Transverse colon (tissue), 4 donors: ENCODE data around the gene E2F4. TPM values are rescaled to one million over a fixed set of nuclear protein-coding genes. Genes with fewer than 3 reads are reported as not detected.

ENCODE experiments used
- DNase-seq: peaks from one replicate; pipeline ENCODE4 v3.0.0-alpha.2; 2019
- H3K27ac ChIP-seq, 4 donors: fragments of 200-600 bp; sonication (generic); 2 replicates each; pipeline ENCODE4 v1.5.1; 2016 to 2018; ENCODE audit warnings: inconsistent platforms in 4 of 4
- H3K27me3 ChIP-seq: fragments of 200-600 bp; sonication (generic); 2 replicates; pipeline ENCODE4 v1.5.1; 2017; ENCODE audit warnings: inconsistent platforms
- H3K36me3 ChIP-seq, 4 donors: fragments of 200-600 bp; sonication (generic); 2 replicates each; pipeline ENCODE4 v1.5.1; 2017 to 2019; ENCODE audit warnings: inconsistent platforms in 4 of 4
- H3K4me1 ChIP-seq, 4 donors: fragments of 200-600 bp; sonication (generic); 2 replicates each; pipeline ENCODE4 v1.5.1; 2017 to 2020; ENCODE audit warnings: inconsistent platforms in 4 of 4
- H3K4me3 ChIP-seq, 4 donors: fragments of 200-600 bp; sonication (generic); 1 replicate in 1 of 4; 2 replicates in 3 of 4; pipeline versions ENCODE4 v1.5.1 to v1.6.1; 2017 to 2019; ENCODE audit warnings: inconsistent platforms in 4 of 4
- H3K9me3 ChIP-seq, 2 donors: fragments of 200-600 bp; sonication (generic); 2 replicates each; pipeline ENCODE4 v1.5.1; 2017 to 2019; ENCODE audit warnings: inconsistent platforms in 2 of 2
- EP300 ChIP-seq: sonication (generic); formaldehyde crosslinking; IDR thresholded peaks from one replicate; pipeline ENCODE4 v1.6.1; 2017; ENCODE audit warnings: antibody characterized with exemption, low read depth
- POLR2A ChIP-seq: fragments of 450-650 bp; IDR thresholded peaks from one replicate; pipeline ENCODE4 v1.6.1; 2016; ENCODE audit warnings: antibody characterized with exemption, mild to moderate bottlenecking, moderate library complexity
- POLR2AphosphoS5 ChIP-seq, 3 donors: sonication (generic); formaldehyde crosslinking; IDR thresholded peaks; one replicate each; pipeline ENCODE4 v1.6.1; 2016; ENCODE audit warnings: antibody characterized with exemption in 3 of 3
- WGBS, 2 donors: methylation state at CpG; one replicate each; pipeline ENCODE4 v1.1.5; 2018; ENCODE audit warnings: low coverage in 1 of 2; 5-methylcytosine and 5-hydroxymethylcytosine counted together
- in situ Hi-C, 4 donors: fragments of 200-750 bp; cut with MboI; loops; one replicate each; pipeline versions ENCODE4 v1.15.0 to v1.15.1; 2017; ENCODE audit warnings: low sequenced_read_pairs in 3 of 4, low pct_ligation_motif_present in 1 of 4, low pct_unique_long_range_greater_than_20kb in 1 of 4
- intact Hi-C: fragments of 100-400 bp; cut with DNase I; formaldehyde crosslinking; loops from one replicate; pipeline ENCODE4 v1.15.1; 2023; ENCODE audit warnings: low total_unique reads
- total RNA-seq, 4 donors: library from RNA; depleted of rRNA; stranded (reverse); fragments of >200 nt; gene quantifications; one replicate each; pipeline ENCODE4 v1.1.0, GENCODE V29; 2016
- TF ChIP-seq, protein P1 (sequence below), 5 experiments: fragments of 200-600 bp in 3 of 5; fragments of 450-650 bp in 2 of 5; sonication (generic) in 3 of 5; IDR thresholded peaks; 1 replicate in 2 of 5; 2 replicates in 3 of 5; pipeline ENCODE4 v1.5.1; 2016 to 2017; ENCODE audit warnings: antibody characterized with exemption in 5 of 5, inconsistent platforms in 3 of 5, mild to moderate bottlenecking in 2 of 5, moderate library complexity in 1 of 5

The E2F4 gene
- total RNA-seq, 4 donors from 2014 or later: 97.5 to 224 (median 159) TPM

- H3K9me3 ChIP-seq: no peaks in the 10 kb centered on the region
- H3K27ac ChIP-seq: no peak overlapping the region
- intact Hi-C loops (no loop called here), in situ Hi-C loops (no loop called here)
- TF ChIP-seq EP300 (no peak), POLR2AphosphoS5 (IDR thresholded peaks at IDR 0.05) (no peak), POLR2A (no peak)
- TF ChIP-seq, protein P1, sequence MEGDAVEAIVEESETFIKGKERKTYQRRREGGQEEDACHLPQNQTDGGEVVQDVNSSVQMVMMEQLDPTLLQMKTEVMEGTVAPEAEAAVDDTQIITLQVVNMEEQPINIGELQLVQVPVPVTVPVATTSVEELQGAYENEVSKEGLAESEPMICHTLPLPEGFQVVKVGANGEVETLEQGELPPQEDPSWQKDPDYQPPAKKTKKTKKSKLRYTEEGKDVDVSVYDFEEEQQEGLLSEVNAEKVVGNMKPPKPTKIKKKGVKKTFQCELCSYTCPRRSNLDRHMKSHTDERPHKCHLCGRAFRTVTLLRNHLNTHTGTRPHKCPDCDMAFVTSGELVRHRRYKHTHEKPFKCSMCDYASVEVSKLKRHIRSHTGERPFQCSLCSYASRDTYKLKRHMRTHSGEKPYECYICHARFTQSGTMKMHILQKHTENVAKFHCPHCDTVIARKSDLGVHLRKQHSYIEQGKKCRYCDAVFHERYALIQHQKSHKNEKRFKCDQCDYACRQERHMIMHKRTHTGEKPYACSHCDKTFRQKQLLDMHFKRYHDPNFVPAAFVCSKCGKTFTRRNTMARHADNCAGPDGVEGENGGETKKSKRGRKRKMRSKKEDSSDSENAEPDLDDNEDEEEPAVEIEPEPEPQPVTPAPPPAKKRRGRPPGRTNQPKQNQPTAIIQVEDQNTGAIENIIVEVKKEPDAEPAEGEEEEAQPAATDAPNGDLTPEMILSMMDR (IDR thresholded peaks at IDR 0.05): no peak
- DNase-seq: no peak
- no peaks in the 10 kb centered on the region for H3K36me3 ChIP-seq
- H3K27me3 ChIP-seq: no peaks in the 10 kb centered on the region
- no peak overlapping the region for H3K4me3 ChIP-seq
- WGBS, 2 donors: 79% methylated on average over 4 of the region's 4 CpGs; no CpG with 5 or more reads in 1 of the 2 donors
- peaks cover 17 to 33% (median 29%) of the 10 kb centered on the region in 4 donors for H3K4me1 ChIP-seq
Observed at GRCh38 chr16:67188323-67188722, 3.6 kb upstream of the E2F4 start.

DNA sequence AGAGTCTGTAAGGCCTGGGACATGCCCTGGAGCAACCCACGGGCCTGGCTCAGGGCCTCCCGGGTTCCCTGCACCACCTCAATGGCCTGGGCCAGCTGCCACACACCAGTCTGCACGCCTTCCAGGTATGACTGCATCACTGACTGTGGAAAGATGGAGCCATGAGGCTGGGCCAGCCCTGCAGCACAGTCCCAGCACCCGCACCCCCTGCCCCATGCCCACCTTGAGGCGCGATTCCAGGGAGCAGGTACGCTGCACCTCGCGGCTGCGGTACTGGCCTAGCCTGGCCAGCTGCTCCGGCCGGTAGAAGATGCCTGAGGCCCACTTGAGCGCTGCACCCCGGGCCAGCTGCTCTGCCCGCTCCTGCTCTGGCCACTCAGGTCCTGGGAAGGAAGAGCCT is 3.2 kb upstream of the E2F4 start:
- 91% methylated on average over 15 of the region's 15 CpGs; no CpG with 5 or more reads in 1 of the 2 donors for WGBS, 2 donors
- Histone ChIP-seq H3K36me3 (no peaks in the 10 kb centered on the region), H3K27me3 (no peaks in the 10 kb centered on the region), H3K4me1 (peaks cover 21 to 37% (median 33%) of the 10 kb centered on the region in 4 donors), H3K4me3 (no peak overlapping the region), H3K9me3 (no peaks in the 10 kb centered on the region), H3K27ac (no peak overlapping the region)
- intact Hi-C loops (no loop called here), in situ Hi-C loops (no loop called here)
- DNase-seq: no peak
- TF ChIP-seq POLR2AphosphoS5 (IDR thresholded peaks at IDR 0.05) (no peak), EP300 (no peak), POLR2A (no peak)
- TF ChIP-seq, protein P1 (IDR thresholded peaks at IDR 0.05): no peak

DNA sequence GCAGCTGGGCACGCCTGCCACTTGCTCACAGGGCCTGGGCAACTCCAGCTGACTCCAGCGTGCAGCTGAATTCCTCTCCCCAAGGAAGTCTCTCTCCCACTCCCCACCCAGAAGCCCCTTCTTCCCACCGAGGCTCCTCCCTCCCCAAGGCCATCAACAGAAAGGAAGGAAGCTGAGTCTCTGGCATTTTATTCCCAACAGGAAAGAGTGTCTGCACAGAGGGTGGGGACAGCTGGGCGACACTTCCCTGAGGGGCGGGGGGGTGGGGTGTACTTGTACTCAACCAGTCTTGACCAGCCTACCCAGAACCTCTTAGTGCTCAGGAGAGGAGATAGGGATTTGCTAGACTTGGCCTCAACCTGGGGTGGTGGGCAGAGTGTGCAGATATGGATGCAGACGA is 1.9 kb upstream of the E2F4 start, which contains the start of gene EXOC3L1:
TSS of gene EXOC3L1 (minus strand) at position 96 of the 400 bp plus-strand sequence. CDS start 460 bp downstream, outside the sequence.
- Histone ChIP-seq H3K27me3 (no peaks in the 10 kb centered on the region), H3K9me3 (no peaks in the 10 kb centered on the region), H3K36me3 (peaks cover 0 to 5% (median 2%) of the 10 kb centered on the region in 4 donors), H3K27ac (no peak within 1 kb of the TSS), H3K4me1 (peaks cover 14 to 33% (median 26%) of the 10 kb centered on the region in 4 donors), H3K4me3 (no peak within 1 kb of the TSS)
- intact Hi-C loops (no loop called here), in situ Hi-C loops (no loop called here)
- 54% methylated on average over 6 of the region's 6 CpGs; no CpG with 5 or more reads in 1 of the 2 donors for WGBS, 2 donors
- DNase-seq: no peak
- TF ChIP-seq EP300: no peak
- no peak for TF ChIP-seq POLR2A
- no peak for TF ChIP-seq POLR2AphosphoS5 (IDR thresholded peaks at IDR 0.05)
- TF ChIP-seq, protein P1 (IDR thresholded peaks at IDR 0.05): no peak

DNA sequence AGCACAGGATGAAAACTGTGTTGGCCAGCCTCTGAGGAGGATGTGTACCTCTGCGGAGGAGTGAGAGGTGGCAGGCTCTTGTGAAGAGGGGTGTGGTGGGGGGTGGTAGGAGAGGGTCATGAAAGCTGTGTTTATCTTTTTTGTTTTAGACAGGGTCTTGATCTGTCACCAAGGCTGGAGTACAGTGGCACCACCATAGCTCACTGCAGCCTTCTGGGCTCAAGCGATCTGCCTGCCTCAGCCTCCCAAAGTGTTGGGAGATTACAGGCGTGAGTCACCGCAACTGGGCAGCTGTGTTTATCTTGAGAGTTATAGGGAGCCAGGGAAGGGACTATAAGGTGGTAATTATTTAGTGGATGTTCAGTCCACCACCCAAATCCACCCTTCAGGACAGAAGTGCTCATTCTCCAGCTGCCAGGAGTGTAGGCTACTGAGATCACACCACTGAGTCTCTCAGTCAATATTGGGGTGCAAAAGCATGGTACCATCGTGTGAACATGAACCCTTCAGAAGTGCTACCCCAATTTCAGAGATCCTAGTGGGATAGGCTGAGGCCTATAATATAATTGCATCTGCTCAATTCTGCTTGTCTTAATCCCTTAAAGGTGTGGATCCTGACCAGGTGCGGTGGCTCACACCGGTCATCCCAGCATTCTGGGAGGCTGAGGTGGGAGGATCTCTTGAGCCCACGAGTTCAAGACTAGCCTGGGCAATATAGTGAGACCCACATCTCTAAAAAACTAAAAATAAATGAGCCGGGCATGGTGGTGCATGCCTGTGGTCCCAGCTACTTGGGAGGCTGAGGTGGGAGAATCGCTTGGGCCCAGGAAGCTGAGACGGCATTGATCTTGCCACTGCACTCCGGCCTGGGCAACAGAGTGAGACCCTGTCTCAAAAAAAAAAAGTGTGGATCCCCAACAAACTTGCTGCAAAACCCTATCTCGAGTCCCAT is 1.2 kb upstream of the E2F4 start:
- no peak for DNase-seq
- Histone ChIP-seq H3K27me3 (no peaks in the 10 kb centered on the region), H3K9me3 (no peaks in the 10 kb centered on the region), H3K36me3 (peaks cover 0 to 11% (median 5%) of the 10 kb centered on the region in 4 donors), H3K27ac (no peak overlapping the region), H3K4me1 (peaks cover 11 to 26% (median 20%) of the 10 kb centered on the region in 4 donors), H3K4me3 (no peak overlapping the region)
- 73 to 81% methylated on average over 3 to 13 of the region's 13 CpGs for WGBS, 2 donors
- intact Hi-C loops: no loop called here
- in situ Hi-C loops: no loop called here
- no peak for TF ChIP-seq POLR2A
- no peak for TF ChIP-seq EP300
- TF ChIP-seq POLR2AphosphoS5 (IDR thresholded peaks at IDR 0.05): no peak
- TF ChIP-seq, protein P1 (IDR thresholded peaks at IDR 0.05): no peak
